BE2C (cell line): ENCODE measurements around the gene PTPRG.

Experiments used
- DNase-seq: peaks from one replicate; pipeline ENCODE4 v3.0.0-alpha.2; 2020
- H3K27me3 ChIP-seq: fragments of 250-450 bp; sonication (Bioruptor Pico); 2 replicates; pipeline ENCODE4 v1.5.1; 2020; ENCODE audit warnings: mild to moderate bottlenecking
- H3K36me3 ChIP-seq: fragments of 250-450 bp; sonication (Bioruptor Pico); 2 replicates; pipeline ENCODE4 v1.5.1; 2020; ENCODE audit warnings: mild to moderate bottlenecking
- H3K4me1 ChIP-seq: fragments of 250-450 bp; sonication (Bioruptor Pico); 2 replicates; pipeline ENCODE4 v1.5.1; 2020
- H3K4me3 ChIP-seq: 2 replicates; pipeline ENCODE4 v1.5.1; 2011; ENCODE audit warnings: low read depth, low read length
- H3K9me3 ChIP-seq: fragments of 250-450 bp; sonication (Bioruptor Pico); 2 replicates; pipeline ENCODE4 v1.5.1; 2020
- CTCF ChIP-seq: IDR thresholded peaks from 2 replicates; pipeline ENCODE4 v1.5.1; 2012; ENCODE audit warnings: mild to moderate bottlenecking, low read depth, low read length

The PTPRG gene

GRCh38 chr3:61965770-61966131 lies 404.4 kb downstream of the PTPRG start:
- H3K4me1 ChIP-seq, result no peaks in the 10 kb centered on the region; the same call in 1 of the 2 replicates
- DNase-seq, result no peak
- TF ChIP-seq CTCF, result no peak
- H3K27me3 ChIP-seq, result no peaks in the 10 kb centered on the region
- no peak overlapping the region for H3K4me3 ChIP-seq
- H3K9me3 ChIP-seq, result no peaks in the 10 kb centered on the region
- H3K36me3 ChIP-seq, result no peaks in the 10 kb centered on the region

- TF ChIP-seq CTCF, result no peak
- H3K4me1 ChIP-seq, result no peaks in the 10 kb centered on the region
- H3K4me3 ChIP-seq, result no peak overlapping the region
- H3K36me3 ChIP-seq, result no peaks in the 10 kb centered on the region
- no peaks in the 10 kb centered on the region for H3K9me3 ChIP-seq
- DNase-seq, result no peak
- no peaks in the 10 kb centered on the region for H3K27me3 ChIP-seq
Observed at GRCh38 chr3:61966200-61966599, 404.8 kb downstream of the PTPRG start.

- Histone ChIP-seq H3K4me3 (no peak overlapping the region), H3K36me3 (no peaks in the 10 kb centered on the region), H3K27me3 (no peaks in the 10 kb centered on the region), H3K9me3 (no peaks in the 10 kb centered on the region), H3K4me1 (no peaks in the 10 kb centered on the region)
- no peak for DNase-seq
- TF ChIP-seq CTCF, result no peak
Observed at GRCh38 chr3:61967019-61967418, 405.6 kb downstream of the PTPRG start.

GRCh38 chr3:61967937-61968336 lies 406.6 kb downstream of the PTPRG start:
- Histone ChIP-seq H3K36me3 (no peaks in the 10 kb centered on the region), H3K27me3 (no peaks in the 10 kb centered on the region), H3K4me3 (no peak overlapping the region), H3K9me3 (no peaks in the 10 kb centered on the region), H3K4me1 (no peaks in the 10 kb centered on the region)
- no peak for DNase-seq
- TF ChIP-seq CTCF, result no peak

GRCh38 chr3:61974662-61975061 lies 413.3 kb downstream of the PTPRG start:
- Histone ChIP-seq H3K9me3 (no peaks in the 10 kb centered on the region), H3K36me3 (no peaks in the 10 kb centered on the region)
- no peak for TF ChIP-seq CTCF

GRCh38 chr3:61975199-61975598 lies 413.8 kb downstream of the PTPRG start:
- H3K4me3 ChIP-seq, result no peak overlapping the region
- DNase-seq, result no peak
- no peaks in the 10 kb centered on the region for H3K27me3 ChIP-seq
- no peak for TF ChIP-seq CTCF
- no peaks in the 10 kb centered on the region for H3K4me1 ChIP-seq
- no peaks in the 10 kb centered on the region for H3K36me3 ChIP-seq
- H3K9me3 ChIP-seq, result no peaks in the 10 kb centered on the region

More at GRCh38 chr3:61974662-61975061, 413.3 kb downstream of the PTPRG start:
- Histone ChIP-seq H3K4me1 (no peaks in the 10 kb centered on the region), H3K4me3 (no peak overlapping the region), H3K27me3 (no peaks in the 10 kb centered on the region)
- DNase-seq, result no peak
